Cardiac fibroblast (primary cell): ENCODE results near the gene SMIM43.

Experiments used
- DNase-seq, 2 donors: peaks; one replicate each; pipeline versions ENCODE4 v3.0.0 to v3.0.0-alpha.2; 2010; ENCODE audit warnings: low read depth in 2 of 2
- H3K4me3 ChIP-seq, 2 donors: replicated peaks in 1 of 2; 1 replicate in 1 of 2; 2 replicates in 1 of 2; pipeline ENCODE4 v1.5.1; 2011; ENCODE audit warnings: low read depth in 2 of 2, low read length in 2 of 2, mild to moderate bottlenecking in 2 of 2, moderate library complexity in 1 of 2
- TF ChIP-seq, protein P1 (sequence below): IDR thresholded peaks from one replicate; pipeline ENCODE4 v1.5.1; 2011; ENCODE audit warnings: low read depth, mild to moderate bottlenecking, low read length, inconsistent platforms

SMIM43 gene

GRCh38 chr4:121709766-121710405 is 55.1 kb downstream of the SMIM43 start:
- peak in 1 of 2 donors; percentile 25 for DNase-seq
- TF ChIP-seq, protein P1, sequence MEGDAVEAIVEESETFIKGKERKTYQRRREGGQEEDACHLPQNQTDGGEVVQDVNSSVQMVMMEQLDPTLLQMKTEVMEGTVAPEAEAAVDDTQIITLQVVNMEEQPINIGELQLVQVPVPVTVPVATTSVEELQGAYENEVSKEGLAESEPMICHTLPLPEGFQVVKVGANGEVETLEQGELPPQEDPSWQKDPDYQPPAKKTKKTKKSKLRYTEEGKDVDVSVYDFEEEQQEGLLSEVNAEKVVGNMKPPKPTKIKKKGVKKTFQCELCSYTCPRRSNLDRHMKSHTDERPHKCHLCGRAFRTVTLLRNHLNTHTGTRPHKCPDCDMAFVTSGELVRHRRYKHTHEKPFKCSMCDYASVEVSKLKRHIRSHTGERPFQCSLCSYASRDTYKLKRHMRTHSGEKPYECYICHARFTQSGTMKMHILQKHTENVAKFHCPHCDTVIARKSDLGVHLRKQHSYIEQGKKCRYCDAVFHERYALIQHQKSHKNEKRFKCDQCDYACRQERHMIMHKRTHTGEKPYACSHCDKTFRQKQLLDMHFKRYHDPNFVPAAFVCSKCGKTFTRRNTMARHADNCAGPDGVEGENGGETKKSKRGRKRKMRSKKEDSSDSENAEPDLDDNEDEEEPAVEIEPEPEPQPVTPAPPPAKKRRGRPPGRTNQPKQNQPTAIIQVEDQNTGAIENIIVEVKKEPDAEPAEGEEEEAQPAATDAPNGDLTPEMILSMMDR: no peak

More at GRCh38 chr4:121709766-121710405, 55.1 kb downstream of the SMIM43 start:
- H3K4me3 ChIP-seq: no peak overlapping the region
